ENCODE data around the gene PSMD8.

DNA sequence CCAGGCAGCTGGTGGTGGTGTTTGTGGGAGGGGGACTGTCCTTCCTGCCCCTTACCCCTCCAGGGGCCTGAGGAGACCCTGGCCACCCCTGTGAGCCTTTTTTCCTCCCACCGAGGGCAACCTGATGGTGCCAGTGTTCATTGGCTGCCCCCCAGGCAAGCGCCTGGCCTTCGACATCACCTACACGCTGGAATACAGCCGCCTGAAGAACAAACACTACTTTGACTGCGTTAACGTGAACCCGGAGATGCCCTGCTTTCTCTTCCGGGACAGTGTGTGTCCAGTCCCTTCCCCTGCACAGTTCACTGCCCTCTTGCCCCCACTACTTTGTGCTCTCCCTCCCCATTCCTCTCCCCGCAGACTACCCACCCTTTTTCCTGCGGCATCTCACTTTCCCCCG, 7.3 kb upstream of the PSMD8 start:
- TF ChIP-seq CTCF (IDR thresholded peaks at IDR 0.05; ENCODE audit: insufficient read depth, low read depth, low read length) = no peak
- no peak for TF ChIP-seq EZH2 (IDR thresholded peaks at IDR 0.05; ENCODE audit: insufficient read depth, low read length)

All from astrocyte (in vitro differentiated cells and primary cell).